ENCODE results near the gene EIF4H. TPM values are rescaled to one million over a fixed set of nuclear protein-coding genes. Genes with fewer than 3 reads are reported as not detected.

Gene EIF4H
- total RNA-seq, 6 donors from 2014 or later, result 123 to 238 (median 203) TPM

DNA sequence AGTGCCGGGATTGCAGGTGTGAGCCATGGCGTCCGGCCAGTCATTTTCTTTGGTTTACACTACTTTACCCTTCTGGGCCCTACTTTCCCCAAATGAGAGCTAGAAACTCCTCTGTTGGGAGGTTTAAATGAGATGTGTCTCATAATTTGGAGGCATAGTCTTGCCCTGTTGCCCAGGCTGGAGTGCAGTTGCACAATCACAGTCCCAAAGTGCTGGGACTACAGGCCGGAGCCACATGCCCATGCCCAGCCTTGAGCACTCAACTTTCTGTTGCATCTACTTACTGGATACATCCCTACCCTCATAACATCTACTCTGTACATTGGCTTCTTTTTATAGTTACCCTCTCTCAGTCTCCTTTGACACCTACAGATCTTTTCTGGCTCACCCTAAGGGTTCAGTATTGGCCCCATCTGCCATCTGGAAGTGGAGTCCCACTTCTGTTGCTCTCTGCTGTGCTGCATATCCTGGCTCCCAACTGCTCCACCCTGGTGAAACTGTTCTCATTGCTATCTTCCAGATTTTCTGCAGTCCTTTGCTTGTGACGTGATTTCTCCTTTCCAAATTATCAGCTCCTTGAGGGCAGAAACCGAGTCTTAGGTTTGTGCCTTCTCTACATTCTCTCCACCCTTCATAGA, 8.4 kb downstream of the EIF4H start:
- H3K27ac ChIP-seq, result peak overlapping the region in 3 of 4 donors; percentile 7 to 23 (median 18)
- WGBS, 2 donors, result 66 to 68% methylated on average over 6 of the region's 6 CpGs
- H3K4me1 ChIP-seq, result peaks cover 91 to 95% (median 94%) of the 10 kb centered on the region in 4 donors

DNA sequence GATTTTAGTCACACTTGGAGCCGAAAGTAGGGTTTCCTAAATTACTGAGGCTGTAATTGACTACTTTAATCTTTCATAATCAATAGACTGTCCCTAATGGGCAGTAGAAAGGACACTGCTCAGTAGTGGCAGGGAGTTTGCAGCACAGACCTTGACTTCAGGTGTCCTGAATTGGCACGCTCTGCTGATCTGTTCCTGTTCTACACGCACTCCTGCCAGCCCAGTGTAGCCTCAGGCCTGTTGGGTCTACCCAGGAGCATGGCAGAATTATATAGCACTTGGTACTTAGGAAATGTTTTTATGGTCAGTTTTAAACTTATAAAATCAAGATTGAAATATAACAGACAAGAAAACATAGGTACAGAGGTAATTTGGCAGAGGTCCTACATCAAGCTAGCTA, 9.0 kb downstream of the EIF4H start:
- Histone ChIP-seq H3K9me3 (no peaks in the 10 kb centered on the region), H3K27ac (peak overlapping the region in 2 of 4 donors; percentile 18 to 23), H3K27me3 (no peaks in the 10 kb centered on the region), H3K4me3 (no peak overlapping the region), H3K36me3 (peaks cover 0 to 27% (median 4%) of the 10 kb centered on the region in 4 donors), H3K4me1 (peaks cover 90 to 95% (median 94%) of the 10 kb centered on the region in 4 donors)
- ATAC-seq (ENCODE audit: low FRiP score in 2 of 2) (no peak), DNase-seq (no peak)
- WGBS, 2 donors, result 74% methylated on average over 3 of the region's 3 CpGs
- TF ChIP-seq POLR2AphosphoS5 (IDR thresholded peaks at IDR 0.05) (no peak), POLR2A (IDR thresholded peaks at IDR 0.05) (no peak), EP300 (IDR thresholded peaks at IDR 0.05) (no peak)
- TF ChIP-seq, protein P1, sequence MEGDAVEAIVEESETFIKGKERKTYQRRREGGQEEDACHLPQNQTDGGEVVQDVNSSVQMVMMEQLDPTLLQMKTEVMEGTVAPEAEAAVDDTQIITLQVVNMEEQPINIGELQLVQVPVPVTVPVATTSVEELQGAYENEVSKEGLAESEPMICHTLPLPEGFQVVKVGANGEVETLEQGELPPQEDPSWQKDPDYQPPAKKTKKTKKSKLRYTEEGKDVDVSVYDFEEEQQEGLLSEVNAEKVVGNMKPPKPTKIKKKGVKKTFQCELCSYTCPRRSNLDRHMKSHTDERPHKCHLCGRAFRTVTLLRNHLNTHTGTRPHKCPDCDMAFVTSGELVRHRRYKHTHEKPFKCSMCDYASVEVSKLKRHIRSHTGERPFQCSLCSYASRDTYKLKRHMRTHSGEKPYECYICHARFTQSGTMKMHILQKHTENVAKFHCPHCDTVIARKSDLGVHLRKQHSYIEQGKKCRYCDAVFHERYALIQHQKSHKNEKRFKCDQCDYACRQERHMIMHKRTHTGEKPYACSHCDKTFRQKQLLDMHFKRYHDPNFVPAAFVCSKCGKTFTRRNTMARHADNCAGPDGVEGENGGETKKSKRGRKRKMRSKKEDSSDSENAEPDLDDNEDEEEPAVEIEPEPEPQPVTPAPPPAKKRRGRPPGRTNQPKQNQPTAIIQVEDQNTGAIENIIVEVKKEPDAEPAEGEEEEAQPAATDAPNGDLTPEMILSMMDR (IDR thresholded peaks at IDR 0.05), result no peak

More for the DNA sequence above, 8.4 kb downstream of the EIF4H start:
- H3K36me3 ChIP-seq, result peaks cover 0 to 26% (median under 1%) of the 10 kb centered on the region in 4 donors
- TF ChIP-seq POLR2AphosphoS5 (IDR thresholded peaks at IDR 0.05), result no peak
- H3K4me3 ChIP-seq, result no peak overlapping the region
- H3K27me3 ChIP-seq, result no peaks in the 10 kb centered on the region
- no peaks in the 10 kb centered on the region for H3K9me3 ChIP-seq
- ATAC-seq (ENCODE audit: low FRiP score in 2 of 2), result peak in 1 of 2 donors; percentile 18
- peak in 1 of 2 donors; percentile 34 for DNase-seq

DNA sequence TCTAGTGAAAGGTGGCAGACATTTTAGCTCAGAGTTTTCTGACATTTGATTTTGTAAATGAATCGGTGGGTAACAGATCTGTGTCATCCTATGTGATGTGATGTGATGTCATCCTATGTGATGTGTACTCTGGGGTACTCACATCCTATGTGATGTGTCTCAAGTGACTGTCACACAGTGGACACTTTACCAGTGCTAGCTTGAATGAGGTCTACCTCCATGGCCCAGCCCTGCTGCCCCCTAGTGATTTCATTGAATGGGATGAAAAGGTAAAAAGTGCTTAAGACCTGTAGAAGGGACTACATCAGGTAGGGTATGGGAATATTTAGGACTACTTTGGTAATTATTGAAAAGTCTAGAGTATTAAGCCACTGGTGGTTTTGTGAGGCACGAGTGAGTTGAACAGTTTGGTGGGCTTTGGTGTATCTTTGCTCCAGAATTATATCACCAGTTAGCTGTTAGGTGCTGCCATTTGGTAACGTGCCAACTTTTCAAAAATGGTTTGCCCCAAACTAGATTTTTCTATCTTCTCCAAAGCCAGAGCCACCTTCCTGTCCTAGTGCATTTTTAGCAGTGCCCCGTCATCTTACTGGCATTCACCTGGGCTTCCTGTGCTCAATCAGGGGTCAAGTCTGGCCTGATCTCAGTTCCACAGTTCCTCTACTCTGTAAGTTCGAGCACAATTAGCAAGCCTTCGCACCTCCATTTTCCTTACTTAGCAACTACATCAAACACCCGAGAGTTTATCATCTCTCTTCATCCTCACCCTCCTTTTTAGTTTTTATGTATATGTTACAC, 9.7 kb downstream of the EIF4H start:
- H3K9me3 ChIP-seq, result no peaks in the 10 kb centered on the region
- no peaks in the 10 kb centered on the region for H3K27me3 ChIP-seq
- DNase-seq (no peak), ATAC-seq (ENCODE audit: low FRiP score in 2 of 2) (peak; percentile 15 to 18)
- peaks cover 90 to 94% (median 93%) of the 10 kb centered on the region in 4 donors for H3K4me1 ChIP-seq
- peak overlapping the region in 1 of 4 donors; percentile 18 for H3K27ac ChIP-seq
- peaks cover 0 to 29% (median 10%) of the 10 kb centered on the region in 4 donors for H3K36me3 ChIP-seq
- no peak overlapping the region for H3K4me3 ChIP-seq
- 56 to 68% methylated on average over 7 of the region's 7 CpGs for WGBS, 2 donors
- TF ChIP-seq, protein P1 (IDR thresholded peaks at IDR 0.05), result peak in 1 of 6 experiments; percentile 6
- no peak for TF ChIP-seq EP300 (IDR thresholded peaks at IDR 0.05)

DNA sequence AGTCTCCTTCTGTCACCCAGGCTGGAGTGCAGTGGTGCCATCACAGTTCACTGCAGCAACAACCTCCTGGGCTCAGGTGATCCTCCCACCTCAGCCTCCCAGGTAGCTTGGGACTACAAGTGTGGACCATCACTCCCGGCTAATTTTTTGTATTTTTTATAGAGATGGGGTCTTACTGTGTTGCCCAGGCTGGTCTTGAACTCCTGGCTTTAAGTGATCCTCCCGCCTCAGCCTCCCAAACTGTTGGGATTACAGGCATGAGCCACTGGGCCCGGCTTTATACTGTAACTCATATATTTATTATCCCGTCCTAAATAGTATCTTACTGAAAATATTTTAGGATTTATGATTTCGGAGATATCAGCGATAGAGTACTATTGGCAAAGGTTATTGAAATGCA, 10.9 kb downstream of the EIF4H start:
- no peak for TF ChIP-seq EP300 (IDR thresholded peaks at IDR 0.05)
- TF ChIP-seq POLR2A (IDR thresholded peaks at IDR 0.05), result no peak
- no peak for TF ChIP-seq POLR2AphosphoS5 (IDR thresholded peaks at IDR 0.05)
- TF ChIP-seq, protein P1 (IDR thresholded peaks at IDR 0.05), result no peak
- 88 to 89% methylated on average over 6 of the region's 6 CpGs for WGBS, 2 donors
- Histone ChIP-seq H3K4me1 (peaks cover 79 to 85% (median 82%) of the 10 kb centered on the region in 4 donors), H3K36me3 (peaks cover 9 to 36% (median 20%) of the 10 kb centered on the region in 4 donors), H3K27ac (peak overlapping the region in 2 of 4 donors; percentile 36 to 45), H3K9me3 (no peaks in the 10 kb centered on the region), H3K4me3 (no peak overlapping the region), H3K27me3 (no peaks in the 10 kb centered on the region)
- no peak for ATAC-seq (ENCODE audit: low FRiP score in 2 of 2)
- DNase-seq, result no peak

DNA sequence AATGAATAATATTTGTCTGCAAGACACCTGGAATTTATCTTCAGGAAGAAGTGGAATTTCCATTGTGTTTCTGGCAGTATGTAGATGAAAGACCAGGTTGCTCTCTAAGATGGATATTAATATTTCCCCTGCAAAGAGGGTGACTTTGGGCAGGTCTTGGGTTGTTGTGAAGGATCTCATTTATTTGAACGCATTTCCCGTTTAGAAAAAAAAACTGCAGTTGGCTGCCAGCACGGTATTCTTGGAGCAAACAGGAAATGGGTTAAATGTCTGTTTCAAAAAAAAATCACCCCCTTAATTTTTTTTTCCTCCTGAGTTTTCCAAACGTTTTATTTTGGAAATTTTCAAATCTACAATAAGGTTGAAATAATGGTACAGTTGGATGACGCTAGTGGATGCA, 11.5 kb downstream of the EIF4H start:
- Histone ChIP-seq H3K27ac (peak overlapping the region in 2 of 4 donors; percentile 36 to 45), H3K36me3 (peaks cover 16 to 42% (median 26%) of the 10 kb centered on the region in 4 donors), H3K27me3 (no peaks in the 10 kb centered on the region), H3K4me1 (peaks cover 72 to 79% (median 77%) of the 10 kb centered on the region in 4 donors), H3K9me3 (no peaks in the 10 kb centered on the region), H3K4me3 (no peak overlapping the region)
- TF ChIP-seq EP300 (IDR thresholded peaks at IDR 0.05), result no peak
- no peak for TF ChIP-seq POLR2AphosphoS5 (IDR thresholded peaks at IDR 0.05)
- TF ChIP-seq POLR2A (IDR thresholded peaks at IDR 0.05), result no peak
- TF ChIP-seq, protein P1 (IDR thresholded peaks at IDR 0.05), result no peak
- WGBS, 2 donors, result 9 to 12% methylated on average over 5 of the region's 5 CpGs
- DNase-seq (no peak), ATAC-seq (ENCODE audit: low FRiP score in 2 of 2) (no peak)
